Activated CD8-positive, alpha-beta memory T cell treated with anti-CD3 and anti-CD28 coated beads for 1 hour (primary cell): ENCODE measurements around the gene CLSTN3.

Source experiments
- DNase-seq, 2 donors: peaks; one replicate each; pipeline ENCODE4 v3.0.0-alpha.2; 2020; ENCODE audit warnings: low read depth in 1 of 2; ENCODE audit errors: extremely low read depth in 1 of 2

CLSTN3 gene

DNA sequence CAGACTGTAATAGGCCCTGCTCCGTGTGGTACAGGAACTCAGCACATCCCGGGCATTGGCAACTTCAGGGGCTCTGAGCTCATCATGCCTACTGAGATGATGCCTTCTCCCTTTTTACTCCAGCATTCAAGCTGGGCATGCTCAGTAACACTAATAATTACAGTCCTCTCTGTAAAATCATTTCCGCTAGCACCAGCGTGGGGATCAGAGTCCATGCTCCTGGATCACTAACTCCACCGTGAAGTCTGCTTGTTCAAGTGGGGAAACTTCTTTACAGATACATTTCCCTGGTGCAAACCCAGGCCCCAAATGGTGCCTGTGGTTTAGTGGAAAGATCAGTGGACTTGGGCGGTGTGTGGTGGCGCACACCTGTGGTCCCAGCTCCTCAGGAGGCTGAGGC, 16.7 kb downstream of the CLSTN3 start:
- no peak for DNase-seq

DNA sequence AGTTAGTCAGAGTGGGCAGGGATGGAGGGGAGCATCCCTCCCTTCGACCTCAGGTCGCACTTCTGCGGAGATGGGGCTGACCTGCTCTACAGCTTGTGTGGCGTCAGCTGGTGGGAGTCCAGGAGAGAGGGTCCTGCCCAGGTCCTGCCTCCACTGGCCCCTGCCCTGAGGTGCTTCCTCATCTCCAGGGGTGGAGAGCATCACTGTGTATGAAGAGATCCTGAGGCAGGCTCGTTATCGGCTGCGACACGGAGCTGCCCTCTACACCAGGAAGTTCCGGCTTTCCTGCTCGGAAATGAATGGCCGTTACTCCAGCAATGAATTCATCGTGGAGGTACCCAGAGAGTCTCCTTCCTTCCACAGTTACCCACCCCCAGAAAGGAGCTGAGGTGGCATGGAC, 20.2 kb downstream of the CLSTN3 start:
- DNase-seq: no peak

GRCh38 chr12:7150841-7151240, 20.7 kb downstream of the CLSTN3 start:
- DNase-seq: no peak

DNA sequence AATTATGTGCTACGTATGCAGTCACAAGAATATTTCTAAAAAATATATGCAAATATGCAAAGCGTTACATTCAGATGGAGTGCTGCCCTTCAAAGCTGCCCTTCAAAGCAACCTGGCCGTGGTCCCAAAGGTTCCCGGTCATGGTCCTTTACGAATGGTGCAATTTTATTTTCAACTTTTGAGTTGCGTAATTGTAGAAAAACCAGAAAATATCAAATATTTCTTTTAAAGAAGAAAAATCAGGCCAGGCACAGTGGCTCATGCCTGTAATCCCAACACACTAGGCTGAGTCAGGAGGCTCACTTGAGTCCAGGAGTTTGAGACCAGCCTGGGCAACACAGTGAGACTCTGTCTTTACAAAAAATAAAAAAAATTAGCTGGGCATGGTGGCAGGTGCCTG, 21.4 kb downstream of the CLSTN3 start:
- no peak for DNase-seq

DNA sequence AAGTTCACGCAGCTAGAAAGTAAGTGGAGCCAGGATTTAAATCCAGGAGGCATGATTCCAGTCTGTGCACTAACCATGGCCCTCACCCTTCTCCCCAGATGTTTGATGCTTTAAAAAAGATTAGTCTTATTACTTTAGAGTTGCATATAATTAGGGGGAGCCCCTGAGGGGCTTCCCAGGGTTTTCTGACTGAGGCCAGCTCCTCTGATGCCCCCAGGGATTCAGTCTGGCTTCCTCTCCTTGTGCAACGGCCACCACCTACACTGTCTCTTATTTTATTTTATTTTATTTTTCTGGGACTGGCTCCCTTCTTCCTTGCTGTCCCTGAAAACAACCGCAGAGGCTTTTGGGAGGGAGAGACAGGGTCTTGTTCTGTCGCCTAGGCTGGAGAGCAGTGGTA, 22.6 kb downstream of the CLSTN3 start:
- no peak for DNase-seq

DNA sequence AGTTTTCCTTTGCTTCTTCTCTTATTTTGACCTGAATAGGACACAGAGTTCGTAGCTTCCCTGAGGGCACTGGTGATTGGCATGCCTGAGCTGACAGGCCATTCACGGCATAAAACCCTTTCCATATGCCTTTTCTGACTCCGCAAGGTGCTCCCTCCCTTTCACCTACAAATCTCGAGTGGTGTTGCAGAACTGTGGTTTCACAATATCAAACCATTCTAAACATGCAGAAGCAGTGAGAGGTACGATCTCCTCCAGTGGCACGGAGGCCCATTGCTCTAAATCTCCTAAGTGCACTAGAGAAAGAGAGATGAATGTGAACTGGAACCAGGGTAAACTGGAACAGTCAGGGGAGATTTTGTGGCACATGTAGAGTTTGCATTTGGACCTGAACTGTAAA, 23.9 kb downstream of the CLSTN3 start:
- no peak for DNase-seq

DNA sequence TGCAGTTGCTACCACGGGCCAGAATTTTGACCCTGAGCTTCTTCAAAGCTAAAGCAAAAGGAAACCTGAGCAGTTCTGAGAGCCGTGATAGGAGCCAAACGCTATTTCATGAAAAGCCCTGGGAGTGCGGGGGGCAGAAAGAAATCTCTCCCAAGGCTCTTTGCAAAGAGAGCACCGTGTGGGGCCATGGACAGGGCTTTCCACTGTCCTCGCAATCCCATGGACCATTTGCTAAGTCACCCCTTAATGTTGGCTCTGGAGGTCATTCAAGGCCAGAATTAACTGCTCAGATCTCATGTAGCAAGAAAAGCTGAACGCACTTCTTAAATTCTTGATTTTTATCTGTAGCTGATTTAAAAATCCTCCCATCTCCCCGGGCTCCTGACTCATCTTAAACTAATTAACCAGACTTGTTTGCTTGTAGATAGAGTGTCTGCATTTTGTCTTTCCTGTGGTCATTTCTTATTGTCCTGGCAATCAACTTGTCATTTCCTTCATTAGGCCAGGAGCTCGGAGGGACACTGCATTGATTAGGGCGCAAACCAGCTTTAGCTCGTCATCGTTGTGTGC, 24.8 kb downstream of the CLSTN3 start:
- DNase-seq: no peak

DNA sequence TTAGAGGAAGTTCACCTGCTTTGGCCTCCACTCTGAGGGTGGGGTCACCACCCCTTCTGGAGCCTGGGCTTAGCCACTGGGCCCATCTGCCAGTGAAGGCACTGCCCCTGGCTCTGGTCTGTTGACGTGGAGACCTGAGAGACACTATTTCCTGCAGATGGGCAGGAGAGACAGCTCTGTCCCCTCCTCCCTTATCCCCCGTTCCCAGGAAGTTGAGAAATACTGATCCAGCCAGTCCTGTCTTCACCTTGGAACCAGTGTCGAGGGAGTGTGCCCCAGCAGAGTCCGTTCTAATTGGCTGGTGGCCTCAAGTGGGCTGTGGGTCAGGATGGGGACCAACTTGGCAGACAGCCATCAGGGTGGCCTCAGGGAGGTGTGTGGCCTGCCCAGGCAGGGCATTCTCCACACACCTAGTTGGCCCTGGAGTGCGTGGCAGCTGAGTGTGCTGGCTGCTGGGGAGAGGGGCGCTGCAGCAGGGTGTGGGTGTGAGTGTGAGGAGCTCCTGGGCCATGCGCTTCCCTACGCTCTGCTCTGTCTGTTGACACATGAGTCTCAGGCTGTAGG, 25.4 kb downstream of the CLSTN3 start:
- no peak for DNase-seq

DNA sequence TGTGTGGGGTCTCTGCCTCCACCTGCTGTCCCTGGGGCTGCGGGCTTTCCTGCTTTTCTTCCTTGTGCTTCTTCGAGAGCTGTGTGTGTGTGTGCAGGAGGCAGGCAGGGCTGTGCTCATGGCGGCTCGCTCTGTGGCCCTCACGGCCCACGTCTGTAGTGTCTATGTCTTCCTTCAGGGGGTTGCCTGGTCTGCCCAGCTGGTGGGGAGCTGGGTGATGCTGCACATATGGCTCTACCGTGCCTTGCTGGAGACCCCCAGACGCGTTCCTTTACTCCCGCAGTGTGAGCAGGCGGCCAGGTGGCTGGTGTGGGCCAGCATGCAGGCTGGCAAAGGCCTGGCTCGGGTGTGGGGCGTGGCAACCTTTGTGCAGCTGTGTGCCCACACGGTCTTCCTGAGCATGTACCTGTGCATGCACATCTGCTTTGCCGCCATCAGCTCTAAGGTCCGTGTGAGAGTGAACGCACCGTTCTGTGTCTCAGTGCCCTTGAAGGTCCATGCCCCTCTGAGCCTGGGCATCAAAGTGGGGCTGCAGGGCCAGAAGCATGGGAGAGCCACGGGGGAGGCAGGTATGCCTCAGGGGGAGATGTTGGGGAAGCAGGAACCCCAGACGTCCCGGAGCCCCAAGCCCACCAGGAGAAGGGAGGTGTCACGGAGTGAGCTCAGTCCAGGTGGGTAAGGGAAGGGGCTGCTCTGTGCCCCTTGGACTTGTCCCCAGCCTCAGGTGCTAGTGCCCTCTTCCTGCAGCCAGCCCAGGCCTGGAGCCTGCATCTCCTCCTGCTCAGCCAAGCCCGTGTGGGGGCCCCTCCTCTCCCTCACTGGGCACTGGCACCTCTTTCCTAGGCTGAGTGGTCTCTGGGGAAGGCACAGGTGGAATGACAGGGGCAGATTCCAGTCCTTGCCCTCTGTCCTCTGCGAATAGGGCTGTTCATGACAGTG, 26.4 kb downstream of the CLSTN3 start:
- no peak for DNase-seq

DNA sequence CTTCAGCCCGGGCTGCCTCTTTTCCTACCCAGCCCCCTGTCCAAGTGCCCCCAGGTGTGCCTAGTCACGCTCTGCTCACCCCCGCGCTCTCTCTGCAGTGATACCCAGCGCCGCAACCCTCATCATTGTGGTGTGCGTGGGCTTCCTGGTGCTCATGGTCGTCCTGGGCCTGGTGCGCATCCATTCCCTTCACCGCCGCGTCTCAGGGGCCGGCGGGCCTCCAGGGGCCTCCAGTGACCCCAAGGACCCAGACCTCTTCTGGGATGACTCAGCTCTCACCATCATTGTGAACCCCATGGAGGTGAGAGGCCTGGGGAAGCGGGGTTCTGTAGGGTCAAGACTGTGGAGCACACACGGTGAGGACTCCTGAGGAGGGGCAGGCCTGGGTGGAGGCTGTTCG, 27.2 kb downstream of the CLSTN3 start:
- DNase-seq: no peak

- no peak for DNase-seq
These were observed 28.8 kb downstream of the CLSTN3 start for GRCh38 chr12:7158781-7159609.

GRCh38 chr12:7160183-7160582, 30.0 kb downstream of the CLSTN3 start:
- no peak for DNase-seq

DNA sequence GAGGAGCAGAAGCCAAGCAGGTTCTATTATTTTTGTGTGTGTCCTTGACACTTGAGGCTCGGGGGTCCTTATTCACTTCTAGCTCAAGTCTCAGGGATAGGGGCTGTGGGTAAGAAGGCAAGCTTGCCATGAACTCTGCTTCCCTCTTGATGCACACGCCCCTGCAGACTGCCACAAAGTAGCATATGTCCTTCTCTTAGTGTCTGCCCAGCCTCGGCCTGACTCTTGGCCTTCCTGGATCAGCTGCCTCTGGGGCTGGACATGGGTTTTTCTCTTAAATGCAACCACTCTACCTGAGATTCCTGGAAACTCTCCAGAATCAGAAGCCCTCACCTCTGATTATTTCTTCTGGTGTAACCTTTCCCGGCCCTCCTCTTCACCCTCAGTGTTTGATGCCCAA, 31.2 kb downstream of the CLSTN3 start:
- DNase-seq: no peak

- no peak for DNase-seq
These were observed 31.6 kb downstream of the CLSTN3 start for GRCh38 chr12:7161811-7162210.

DNA sequence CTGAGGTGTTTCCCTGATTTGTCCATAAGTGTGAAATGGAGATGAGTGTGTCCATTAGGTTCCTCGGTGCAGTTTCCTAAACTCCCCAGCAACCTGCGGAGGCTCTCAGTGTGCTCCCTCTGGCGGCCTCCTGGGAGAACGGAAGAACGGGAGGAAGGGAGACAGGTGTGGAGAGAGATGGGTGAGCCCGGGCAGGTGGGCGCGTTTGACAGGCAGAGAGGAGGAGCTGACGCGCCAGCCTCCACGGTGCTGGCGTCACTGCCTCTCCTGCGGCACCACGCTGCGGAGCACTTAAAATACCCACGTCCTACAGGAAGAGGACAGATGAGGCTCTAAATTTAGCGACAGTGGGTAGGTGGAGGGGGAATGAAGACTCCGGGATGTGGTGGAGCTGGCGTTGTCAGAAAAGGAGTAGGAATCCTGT, 32.5 kb downstream of the CLSTN3 start:
- no peak for DNase-seq

DNA sequence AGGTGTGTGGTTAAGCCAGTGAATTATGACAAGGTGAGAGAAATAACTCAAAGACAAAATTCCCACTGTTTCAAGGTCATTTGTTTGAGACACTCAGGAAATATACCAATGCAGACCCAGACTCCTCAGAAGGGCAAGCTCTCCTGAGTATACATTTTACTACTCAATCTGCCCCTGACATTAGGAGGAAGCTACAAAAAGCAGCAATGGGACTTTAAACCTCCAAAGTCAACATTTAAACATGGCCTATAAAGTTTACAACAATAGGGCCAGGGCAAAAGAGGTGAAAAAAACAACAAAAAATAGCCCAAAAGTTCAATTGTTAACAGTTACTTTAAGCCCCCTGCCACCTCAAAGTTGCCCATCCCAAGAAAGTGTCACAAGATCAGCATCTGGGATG, 39.8 kb downstream of the CLSTN3 start:
- DNase-seq: no peak

DNA sequence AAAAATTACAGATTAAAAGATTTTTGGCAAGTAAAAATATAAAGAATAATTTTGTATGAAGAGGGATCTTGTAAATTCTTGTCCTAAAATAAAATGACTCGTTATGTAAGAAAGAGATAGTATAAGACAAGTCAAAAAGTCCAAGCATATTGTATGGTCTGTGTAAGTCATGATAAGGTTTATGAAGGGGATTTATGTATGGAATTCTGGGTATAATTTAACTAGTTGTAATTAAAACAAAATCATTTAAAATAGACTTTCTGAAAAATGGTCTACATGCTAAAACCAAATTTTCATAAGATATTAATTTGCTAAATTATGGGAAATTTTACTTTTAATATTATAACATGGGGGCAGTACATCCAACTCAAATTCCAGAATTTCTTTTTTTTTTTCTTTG, 41.7 kb downstream of the CLSTN3 start:
- DNase-seq: no peak

DNA sequence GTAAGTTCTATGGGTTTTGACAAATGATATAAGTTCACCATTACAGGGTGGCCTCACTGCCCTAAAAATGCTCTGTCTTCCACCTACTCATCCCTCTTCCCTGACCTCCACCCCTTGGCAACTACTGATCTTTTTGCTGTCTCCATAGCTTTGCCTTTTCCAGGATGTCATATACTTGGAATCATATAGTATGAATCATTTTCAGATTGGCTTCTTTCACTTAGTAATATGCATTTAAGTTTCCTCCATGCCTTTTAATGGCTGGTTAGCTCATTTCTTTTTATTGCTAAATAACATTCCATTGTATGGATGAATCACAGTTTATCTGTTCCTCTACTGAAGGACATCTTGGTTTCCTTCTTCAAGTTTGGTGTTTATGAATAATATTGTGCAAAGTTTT, 45.3 kb downstream of the CLSTN3 start:
- DNase-seq: no peak

DNA sequence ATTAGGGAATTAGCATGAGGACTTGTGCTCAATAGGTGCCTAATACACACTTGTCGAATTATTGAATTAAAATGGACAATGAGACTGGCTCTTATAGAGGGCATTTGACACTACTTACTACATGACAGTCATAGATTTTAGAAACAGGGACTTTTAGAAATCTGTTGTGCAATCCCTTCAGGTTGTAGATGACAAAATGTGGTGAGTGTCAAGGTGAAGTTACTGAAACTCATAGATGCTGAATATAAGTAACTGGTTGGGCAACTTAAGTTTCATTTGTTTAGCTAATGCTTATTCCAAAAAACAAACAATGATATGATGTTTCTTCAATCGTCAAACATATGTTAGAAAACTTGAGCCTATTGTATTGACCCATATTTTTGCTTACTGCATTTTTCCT, 46.4 kb downstream of the CLSTN3 start:
- DNase-seq: no peak

- DNase-seq: no peak
These were observed 48.3 kb downstream of the CLSTN3 start for GRCh38 chr12:7178481-7178880.

DNA sequence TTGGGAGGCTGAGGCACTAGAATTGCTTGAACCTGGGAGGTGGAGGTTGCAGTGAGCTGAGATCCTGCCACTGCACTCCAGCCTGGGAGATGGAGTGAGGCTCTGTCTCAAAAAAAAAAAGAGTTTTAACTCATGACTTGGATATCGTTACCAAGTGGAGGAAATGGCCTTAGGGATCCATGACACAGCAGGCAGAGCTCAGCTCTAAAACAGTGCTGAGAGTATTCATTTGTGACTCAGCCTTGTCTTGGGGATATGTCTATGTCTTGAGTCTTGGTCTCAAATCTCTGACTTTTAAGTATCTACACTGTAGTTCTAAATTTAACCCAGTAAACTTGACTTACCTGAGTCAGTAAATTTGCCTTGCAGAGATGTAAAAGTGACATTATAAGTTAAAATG, 50.5 kb downstream of the CLSTN3 start:
- no peak for DNase-seq
